HG03521 (cell line): ENCODE data around the gene PARD3B.

Experiments used
- ATAC-seq: cut with Tn5 transposase; IDR thresholded peaks from one replicate; pipeline ENCODE4 v1.9.1; 2021; ENCODE audit warnings: mild to moderate bottlenecking, moderate library complexity; ENCODE audit not compliant: unreplicated experiment

Gene PARD3B

DNA sequence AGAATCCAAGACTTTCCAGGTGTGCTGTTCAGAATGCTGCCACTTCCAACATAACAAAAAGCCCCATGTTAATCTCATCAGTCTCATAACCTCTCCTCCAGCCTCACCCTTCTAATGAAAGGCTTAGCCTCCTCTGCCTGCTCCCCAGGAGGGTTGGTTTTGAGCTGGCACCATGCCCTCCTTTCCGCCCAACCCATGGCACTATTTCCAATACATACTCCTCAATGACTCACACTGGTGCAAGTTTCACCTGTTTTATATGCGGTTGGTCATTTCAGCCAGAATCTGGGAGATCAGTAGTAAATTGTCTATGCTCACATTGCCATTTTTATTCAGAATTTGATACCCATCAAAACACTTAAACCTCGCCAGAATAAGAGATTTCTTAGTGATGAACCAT, 979.4 kb downstream of the PARD3B start:
- no peak for ATAC-seq

DNA sequence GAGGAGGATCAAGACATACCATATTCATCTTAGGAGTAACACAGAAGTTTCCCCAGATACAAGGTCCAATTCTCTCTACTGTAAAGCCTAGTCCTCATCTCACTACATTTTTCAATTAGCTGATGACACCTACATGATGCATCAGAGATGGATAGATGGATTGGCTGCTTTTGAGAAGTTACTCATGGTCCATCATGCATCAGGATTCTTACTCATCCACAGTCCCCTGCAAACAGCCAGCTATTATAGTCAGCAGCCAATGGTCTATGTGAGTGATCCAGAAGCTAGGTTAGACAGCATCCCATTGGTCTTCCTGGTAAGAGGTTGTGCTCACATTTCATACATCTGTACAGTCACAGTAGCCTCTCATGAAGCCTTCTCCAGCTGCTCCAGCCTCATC, 982.5 kb downstream of the PARD3B start:
- no peak for ATAC-seq

DNA sequence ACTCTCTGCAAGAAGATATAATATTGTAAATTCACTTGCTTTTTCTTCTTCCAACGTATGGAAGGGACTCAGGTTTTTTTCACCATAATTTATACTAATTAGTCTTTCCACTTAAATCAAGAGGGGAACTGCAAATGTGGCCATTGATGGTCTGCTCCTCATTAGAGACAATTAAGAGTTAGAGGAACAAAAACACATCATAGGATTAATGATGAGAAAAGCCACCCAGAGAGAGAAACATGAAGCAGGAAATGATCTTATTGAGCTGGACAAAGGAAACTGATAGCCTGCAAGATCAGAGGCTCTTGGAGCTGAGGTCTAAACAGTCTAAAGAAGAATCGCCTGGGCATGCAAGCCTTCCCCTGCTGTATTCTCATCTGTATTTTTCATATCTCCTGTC, 985.8 kb downstream of the PARD3B start:
- ATAC-seq, result no peak

DNA sequence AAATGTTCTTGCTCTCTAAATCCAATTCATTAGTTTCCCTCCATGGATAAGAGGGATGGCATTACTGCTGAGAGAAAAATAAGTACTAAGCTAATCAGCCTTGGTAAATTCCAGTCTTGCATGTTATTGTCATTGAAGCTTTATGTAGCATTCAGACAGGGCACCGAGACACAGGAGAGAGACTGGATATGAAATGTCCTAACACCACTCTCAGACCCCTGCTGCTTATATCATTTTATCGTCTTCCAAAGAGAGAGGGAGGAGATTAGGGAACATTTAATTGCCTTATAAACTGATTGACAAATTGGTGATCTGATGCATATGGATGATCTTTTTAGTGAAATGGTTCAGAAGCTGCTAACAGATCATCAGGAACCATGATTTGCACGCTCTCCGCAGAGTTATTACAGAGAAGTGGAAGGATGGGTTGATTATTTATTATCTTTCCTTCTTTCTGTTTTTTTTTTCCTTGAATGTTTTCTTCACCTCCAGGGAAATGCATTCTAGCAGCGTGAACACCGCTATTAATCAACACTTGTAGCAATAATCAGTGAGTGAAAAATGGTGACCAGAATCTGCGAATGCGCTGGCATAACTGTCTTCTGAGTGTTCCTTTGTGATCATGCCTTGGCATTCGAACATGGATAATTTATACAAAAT, 986.3 kb downstream of the PARD3B start:
- ATAC-seq, result no peak

DNA sequence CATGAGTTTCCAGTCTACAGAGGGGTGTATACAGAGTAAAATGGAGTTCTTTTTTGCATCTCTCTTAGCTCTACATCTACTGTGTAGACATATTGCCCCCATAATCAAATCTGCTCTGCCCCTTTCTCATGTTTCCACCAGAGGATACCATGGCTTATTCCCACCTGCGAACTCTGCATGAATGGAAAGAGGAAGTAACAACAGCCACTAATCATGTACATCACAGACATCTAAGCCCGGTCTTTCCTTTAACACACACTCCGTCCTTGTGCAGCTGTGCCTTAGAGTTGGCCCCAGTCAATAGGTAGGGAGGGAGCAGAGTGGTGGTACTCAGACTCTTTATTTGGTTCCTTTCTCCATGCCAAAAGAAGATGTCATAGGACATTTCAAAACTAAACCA, 989.7 kb downstream of the PARD3B start:
- ATAC-seq, result no peak

DNA sequence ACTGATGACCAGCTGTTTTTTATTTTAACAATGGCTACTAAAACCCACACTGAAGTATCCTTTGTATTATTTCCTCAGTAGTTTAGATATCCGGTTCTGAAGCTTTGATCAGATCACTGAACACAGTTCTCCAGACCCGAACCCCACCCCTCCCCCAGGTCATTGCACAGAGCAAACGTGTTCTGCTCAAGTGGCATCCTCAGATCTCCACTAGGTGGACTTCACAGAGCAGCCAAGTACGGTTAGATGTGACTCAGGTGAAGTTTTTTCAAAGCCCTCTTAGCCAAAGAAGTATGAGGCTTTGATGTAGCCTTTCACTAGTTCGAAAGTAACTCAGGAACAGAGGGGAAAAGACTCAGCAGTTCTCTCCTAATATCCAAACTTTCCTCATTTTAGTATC, 994.3 kb downstream of the PARD3B start:
- ATAC-seq, result no peak

DNA sequence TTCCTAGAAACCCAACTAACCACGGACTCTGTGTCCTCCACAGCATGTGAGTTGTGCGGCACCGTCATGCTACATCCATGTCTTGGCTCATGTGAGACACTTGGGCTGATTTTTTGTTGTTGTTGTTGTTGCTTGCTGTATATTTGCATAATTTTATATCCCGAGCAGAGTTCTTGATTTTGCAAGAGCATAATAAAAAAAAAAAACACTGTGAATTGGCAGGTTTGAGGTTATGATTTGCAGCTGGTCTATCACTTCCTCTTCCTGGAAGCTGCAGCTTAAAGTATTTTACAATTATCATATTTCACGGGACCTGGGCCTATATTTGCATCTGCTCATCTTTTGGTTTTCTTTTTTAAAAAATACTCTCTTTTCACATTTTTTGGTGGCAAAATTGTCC, 994.8 kb downstream of the PARD3B start:
- no peak for ATAC-seq

DNA sequence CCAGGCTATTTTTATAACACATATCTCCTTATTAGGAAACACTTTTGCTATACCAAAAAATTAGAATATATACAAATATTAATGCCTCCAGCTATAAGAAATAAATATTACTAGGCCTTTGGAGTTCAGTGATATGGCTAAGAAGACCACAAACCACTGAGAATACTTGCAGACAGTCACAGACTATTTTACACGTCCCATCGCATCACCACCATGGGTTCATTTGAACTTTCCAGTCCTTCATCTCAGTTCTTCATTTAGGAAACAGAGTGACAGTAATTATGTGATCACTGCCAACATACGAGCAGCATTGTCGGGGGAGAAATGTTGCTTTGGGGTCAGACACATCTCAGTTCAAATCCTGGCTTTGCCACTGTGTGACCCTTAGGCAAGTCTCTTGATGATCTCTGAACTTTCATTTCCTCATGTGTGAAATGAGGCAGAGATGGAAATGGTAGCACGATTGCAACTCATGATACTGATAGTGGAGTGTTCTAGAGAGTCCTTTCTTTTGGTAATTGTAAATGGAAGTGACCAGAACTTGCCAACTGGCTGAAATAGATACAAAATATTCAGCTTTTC, 998.1 kb downstream of the PARD3B start:
- no peak for ATAC-seq

DNA sequence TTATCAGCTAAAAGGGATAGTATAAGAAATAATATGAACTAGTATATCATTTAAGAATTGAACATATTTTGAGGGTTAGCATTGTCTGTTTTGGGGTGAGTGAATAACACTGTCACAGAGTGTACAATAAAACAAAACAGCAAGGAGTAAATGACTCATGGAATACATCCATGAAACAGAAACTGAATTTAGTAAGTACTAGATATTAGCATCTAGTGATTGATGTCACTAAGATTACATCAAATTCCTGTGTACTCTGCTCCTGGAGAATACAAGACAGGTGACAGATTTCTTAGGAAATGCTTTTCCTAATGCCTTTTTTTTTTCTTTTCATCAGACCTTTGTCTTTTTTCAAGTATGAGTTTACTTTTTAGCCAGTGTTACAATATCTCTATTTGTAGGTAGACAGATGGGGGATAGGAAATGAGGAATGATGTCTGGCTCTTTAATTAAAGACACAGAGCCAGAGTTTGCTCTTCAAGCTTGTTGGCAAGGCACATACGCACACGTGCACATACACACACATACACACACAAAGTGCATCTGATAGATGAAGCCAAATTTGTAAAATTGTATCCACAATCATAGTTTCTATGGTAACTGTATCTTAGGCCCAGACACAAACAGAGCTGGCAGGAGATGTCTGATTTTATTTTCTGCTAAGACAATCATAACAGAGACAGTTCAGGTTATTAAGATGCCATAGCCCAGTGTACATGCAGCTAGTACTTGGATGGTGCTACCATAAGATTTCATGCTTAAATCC, 998.8 kb downstream of the PARD3B start:
- ATAC-seq, result no peak

DNA sequence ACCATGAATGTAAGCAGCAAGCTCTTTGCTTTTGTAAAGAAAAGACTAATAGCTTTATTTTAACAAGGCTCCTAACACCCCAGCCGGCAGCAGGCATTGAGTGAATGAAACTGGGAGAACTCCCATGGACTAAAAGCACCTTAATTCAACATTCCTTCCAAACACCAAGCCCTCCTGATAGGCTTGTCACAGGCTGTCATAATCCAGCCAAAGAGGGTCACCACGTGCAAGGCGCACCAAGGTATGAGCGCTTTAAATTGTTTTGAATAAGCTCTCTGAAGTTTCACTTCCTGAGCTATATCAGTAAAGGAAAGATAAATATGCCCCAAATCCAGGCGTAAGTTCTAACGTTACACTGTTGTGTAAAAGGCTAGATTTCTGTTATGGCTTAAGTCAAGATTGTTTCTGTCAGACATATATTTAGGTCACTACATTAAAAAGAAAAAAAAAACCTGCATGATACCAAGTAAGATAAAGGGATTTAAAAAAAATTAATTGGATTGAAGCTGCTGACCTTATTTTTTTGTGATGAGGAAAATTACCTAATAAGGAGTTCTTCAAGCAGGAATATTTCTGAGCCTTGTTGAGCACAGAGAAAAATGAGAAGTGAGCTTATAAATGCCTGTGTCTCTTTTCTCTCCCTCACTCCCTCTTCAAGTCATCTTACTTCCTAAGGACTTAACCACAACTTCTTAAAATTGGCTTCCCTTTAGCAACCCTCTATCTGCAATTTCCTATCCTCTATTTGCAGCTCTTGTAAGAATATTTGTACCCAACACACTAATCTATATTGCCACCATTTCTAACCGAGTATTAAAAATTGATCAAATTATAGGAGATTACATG, 1000.9 kb downstream of the PARD3B start:
- no peak for ATAC-seq

DNA sequence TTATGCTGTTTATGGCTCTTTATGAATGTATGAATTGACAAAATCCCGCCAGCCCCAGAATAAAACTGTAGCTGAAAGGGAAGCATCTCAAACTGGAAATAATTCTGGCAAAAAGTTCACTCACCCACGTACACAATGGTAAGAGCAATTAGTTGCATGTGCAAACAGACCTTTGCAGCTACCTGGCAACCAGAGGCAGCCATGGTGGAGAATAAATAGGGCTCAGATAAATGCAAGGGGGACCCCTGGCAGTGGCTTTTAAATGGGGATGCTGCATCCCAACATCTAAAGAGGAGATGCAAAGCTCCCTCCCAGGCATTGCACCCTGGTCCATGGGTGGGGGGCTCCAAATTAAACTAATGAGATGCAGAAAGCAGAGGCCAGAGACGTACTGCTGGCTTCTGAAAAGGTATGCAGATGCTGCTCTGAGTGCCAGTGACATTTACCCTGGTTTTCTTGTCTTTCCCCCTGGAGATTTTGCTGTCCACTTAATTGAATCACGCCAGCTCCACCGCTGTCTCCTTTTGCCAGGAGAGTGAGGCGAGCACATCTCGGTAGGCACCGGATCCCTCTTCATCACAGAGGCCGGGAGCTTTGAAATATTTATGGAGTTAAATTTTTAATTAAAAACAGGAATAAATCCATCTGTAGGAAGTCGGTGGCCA, 1010.4 kb downstream of the PARD3B start:
- ATAC-seq, result no peak

DNA sequence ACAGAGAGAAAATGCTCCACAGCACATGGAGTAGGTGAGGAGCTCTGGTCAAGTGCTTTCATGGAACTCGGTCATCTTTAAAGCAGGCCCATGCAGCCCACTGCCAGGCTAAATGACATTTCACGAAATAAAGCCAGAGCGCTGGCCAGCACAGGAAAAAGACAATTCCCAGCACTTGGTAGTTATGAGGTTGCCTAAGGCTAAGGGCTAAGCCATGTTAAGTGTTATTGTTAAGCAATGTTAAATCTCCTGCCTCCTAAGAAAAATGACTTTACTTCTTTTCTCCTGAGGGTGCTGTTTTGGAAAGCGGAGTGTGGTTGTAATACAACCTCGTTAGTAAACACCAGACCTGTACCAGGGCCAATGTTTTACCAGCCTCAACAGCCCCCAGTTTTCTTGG, 1011.1 kb downstream of the PARD3B start:
- ATAC-seq, result no peak

DNA sequence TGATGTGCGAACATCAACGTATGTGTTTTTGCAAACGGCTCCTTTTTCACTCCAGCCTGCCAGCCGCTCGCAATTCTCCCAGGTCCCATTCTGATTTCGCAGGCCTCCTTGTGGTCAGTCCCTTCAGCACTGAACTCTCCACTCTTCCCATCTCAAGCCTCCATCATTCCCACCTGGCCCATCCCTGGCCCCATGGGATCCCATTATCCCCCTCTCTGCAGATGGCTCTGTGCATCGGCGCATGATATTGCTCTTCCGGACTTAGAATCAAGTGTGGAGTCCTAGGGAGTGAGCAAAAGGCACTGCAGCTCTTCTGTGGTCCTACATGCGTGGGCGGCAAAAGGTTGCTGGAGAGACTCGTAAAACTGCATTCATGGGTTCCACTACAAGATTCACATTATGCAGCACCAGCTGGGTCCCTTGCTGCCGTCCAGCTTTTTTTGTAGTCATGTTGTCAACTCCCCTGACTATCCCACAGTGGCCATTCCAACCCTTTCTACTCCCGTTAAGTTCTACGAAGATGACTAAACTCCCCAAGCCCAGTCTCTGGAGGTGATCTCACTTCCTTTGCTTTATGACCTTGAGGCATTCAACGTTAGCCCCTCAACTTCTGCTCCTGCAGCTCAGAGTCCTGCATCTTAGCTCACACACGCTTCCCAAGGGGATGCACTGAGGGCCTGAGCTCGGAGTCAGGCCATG, 1011.7 kb downstream of the PARD3B start:
- ATAC-seq, result no peak

DNA sequence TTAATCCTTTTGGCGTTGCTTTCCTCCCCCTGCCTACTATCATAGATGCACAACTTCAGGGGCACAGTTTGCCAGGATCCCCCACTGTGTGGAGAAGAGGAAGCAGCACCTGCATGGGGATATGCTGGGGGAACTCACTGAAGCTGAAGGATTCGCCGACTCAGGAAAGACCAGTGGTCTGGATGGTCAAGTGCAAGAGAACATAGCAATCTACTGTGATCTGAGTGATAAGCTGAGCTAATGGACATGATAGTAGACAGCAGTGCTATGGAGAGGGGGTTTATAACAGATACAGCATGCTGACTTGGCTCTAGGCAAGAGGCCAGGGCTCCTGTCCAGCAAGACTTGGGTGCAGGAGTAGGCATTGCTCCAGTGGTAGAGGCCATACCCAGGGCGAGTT, 1012.6 kb downstream of the PARD3B start:
- no peak for ATAC-seq

DNA sequence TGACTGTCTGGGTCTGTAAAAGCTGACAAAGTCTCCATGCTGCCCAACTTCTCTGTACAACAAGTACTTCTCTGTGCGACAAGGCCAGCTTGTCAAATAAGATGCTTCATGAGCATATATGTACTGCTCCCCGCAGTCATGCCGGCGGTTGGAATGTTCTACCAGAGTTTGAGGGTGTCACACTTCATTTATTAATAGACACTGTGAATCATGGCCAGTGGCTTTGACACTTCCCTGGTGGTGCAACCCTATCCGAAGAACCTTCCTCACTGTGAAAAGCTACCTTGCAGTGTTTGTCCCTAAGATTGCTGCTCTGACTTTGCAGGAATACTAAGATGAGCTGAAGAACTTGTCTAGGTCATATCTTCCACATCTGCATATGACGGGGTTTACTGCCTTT, 1016.2 kb downstream of the PARD3B start:
- no peak for ATAC-seq

DNA sequence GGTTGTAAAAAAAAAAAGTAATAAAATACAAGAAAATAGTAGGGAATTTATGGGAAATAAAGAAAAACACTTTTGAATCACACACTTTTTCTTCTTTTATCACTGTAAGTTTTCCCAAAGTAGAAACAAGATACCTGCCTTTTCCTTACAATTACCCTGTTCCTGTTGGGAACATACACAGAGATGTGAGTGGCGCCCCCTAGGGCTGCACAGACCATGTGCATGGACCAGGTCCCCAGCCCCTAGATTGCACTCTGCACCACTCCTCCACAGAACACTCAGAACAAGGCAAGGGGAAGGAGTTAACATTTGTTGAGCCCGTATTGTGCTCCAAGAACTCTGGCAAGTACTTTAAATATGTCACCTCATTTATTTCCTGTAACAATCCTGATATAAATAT, 1018.4 kb downstream of the PARD3B start:
- ATAC-seq, result no peak

DNA sequence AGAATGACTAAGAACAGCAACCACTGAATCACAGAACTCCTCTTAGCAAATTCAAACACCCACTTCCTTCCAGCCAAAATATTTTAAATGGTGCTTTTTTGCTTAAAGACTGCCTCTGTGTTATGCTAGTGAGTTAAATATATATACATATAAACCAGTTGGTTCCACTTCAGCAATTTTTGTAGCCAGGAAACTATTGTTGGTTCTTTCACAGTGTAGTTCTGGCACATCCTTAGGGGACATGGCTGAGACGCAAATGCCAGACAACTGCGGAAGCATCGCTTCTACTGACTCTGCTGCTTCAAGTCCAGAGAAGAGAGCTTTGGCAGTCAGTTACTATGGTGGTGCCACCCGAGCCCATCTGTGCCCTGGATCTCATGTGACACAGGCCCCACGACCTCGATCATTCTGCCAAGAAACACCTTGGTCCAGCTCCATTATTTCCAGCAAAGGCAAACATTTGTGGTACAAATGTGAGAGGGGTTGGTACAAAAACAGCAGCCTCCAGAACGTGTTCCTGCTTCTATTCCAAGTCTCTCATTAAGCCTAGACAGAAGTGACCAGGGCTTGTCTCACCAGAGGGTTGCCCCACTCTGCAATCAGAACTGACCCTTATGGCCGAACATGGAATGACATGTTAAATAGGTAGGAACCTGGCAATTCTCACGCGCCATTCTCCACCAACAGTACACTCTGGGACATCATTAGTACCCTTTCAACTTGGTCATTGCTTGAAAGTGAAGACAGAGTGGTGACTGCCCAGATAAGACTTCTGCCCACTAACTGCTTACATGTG, 1019.3 kb downstream of the PARD3B start:
- ATAC-seq, result no peak

DNA sequence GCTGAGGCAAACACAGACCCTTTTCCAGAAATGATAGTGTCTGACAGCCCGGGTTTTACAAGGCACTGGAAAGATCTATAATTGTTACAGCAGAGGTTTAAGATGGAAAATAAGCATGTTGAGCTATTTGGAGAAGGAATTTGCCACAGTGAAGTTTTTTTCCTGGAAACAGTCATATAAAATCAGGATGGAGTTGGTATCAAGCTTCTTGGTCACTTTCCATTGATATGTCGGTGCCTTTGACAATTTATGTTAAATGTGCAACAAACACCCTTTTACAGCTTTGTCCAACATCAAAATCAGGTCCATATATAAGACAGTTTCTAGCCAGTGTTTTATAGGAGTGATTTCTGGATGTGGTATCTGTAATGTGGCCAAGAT, 1019.9 kb downstream of the PARD3B start:
- ATAC-seq, result no peak

DNA sequence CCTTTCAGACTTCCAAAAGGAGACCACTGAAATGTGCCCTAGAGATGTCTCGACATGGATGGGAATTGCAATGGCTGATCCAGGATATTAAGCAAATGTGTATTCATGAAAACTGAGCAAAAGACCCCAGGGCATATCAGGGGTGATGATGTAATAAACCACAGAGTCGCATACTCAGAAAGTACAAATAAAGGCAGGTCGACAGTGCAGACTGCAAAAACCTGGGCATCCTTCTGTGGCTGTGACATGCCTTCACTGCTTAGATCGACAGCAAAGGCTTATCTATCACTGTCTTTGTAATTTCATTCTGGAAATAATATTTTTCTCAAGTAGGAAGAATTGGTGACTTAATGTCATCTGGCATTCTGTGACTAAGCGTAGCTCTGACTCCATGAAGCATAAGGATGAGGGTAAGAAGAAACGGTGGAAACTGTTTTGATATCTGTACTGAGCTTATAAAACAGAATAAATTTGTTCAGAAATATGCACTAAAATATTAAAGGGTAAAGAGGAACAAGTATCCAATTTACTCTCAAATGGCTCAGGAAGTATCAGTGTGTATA, 1021.4 kb downstream of the PARD3B start:
- ATAC-seq, result no peak
